Mesenteric fat pad (tissue), 1 donor: ENCODE data around the gene TLR4. TPM values are rescaled to one million over a fixed set of nuclear protein-coding genes. Genes with fewer than 3 reads are reported as not detected.

Source experiments
- DNase-seq: peaks from one replicate; pipeline ENCODE4 v3.0.0-alpha.2; 2020; ENCODE audit warnings: low spot score
- total RNA-seq: library from RNA; stranded (reverse); fragmentation: NEBNext Ultra II Directional; extraction: Animal tissue kit (Norgen Biotek cat#: 25700); gene quantifications from one replicate; pipeline ENCODE4 v1.2.1, GENCODE V29; 2021
- donor health status: DM: yes; HTN: yes; CAD: no.

Gene TLR4
- total RNA-seq, 1 donor from 2014 or later: 62.8 TPM

DNA sequence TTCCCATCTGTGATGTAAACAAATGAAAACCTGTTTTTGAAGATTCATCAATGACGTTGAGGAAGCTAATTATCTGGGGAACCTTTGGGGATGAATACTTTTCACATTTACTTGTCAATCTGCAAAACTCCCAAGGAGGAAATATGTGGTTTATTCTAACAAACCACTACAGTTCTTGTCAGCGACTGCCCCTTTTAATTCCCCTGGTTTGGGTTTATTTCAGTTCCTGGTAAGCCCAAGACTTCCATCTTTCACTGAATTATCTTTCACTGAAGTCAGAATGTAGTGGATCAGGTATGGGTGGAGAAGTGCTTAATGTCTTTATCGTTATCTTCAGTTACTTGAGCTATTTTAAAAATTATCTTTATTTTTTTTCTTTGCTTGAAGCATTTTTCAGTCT is 40.2 kb downstream of the TLR4 start:
- no peak for DNase-seq

DNA sequence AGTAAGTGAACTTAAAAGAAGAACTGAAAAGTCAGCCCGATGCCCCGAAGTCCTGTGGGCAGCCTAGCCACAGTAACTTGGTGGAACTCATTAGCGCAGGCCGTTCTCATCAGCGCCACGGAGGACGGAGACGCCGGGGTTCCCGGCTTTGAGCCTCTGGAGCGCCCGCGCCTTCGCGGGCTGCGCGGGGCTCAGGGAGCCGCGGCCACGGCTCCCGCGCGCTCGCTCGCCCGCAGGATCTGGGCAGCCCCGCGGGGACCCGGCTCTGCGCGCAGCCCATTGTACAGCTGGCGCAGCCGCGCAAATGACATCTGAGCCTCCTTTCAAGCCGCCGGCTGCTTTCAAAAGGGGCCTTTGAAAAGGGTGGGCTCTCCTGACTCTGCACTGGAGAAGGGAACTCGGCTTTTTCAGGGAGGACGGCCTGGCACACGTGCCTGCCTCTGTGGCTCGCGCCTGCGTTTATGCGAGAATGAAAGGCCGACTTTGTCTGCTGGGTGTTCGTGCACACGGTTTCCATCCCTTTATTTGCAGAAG is 40.7 kb downstream of the TLR4 start:
- DNase-seq: no peak

GRCh38 chr9:117745598-117745997 is 41.4 kb downstream of the TLR4 start:
- DNase-seq: no peak

GRCh38 chr9:117746263-117746662 is 42.1 kb downstream of the TLR4 start:
- no peak for DNase-seq

GRCh38 chr9:117747386-117747970 is 43.3 kb downstream of the TLR4 start:
- no peak for DNase-seq

DNA sequence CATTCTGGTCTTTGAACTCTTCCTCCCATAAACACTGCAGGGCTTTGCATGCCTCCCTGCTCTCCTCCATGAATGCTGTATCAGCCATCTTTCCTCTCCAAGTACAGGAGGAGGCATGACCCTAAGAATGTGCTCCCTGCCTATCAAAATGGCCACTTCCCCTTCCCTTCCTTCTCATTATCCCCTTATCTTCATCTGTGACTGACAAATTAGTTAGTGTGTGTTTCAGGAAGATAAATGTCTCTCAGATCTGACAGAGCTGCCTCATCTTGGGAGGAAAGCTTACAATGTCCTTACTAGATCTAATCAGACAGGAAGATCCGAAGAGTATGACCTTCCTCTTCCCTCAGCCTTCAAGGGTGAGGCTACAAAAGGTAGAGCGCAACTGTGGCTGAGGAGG is 46.2 kb downstream of the TLR4 start:
- DNase-seq: no peak

DNA sequence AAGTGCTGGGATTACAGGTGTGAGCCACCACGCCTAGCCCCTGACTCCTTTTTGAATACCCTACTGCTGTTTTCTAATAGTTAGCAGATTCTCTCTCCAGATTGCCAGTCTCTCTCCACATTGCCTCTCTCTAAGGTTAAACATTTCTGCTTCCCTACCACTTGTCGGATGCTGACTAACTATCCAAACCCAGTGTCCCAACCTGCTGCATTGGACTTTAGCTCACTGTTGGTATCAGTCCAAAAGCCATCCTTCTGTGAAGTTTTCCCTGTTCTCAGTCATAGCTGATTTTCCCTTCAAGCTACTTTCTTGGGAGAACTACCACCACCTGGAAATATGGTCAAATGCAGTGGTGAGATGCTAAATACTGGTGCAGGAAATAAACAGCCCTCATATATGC is 48.7 kb downstream of the TLR4 start:
- DNase-seq: no peak

DNA sequence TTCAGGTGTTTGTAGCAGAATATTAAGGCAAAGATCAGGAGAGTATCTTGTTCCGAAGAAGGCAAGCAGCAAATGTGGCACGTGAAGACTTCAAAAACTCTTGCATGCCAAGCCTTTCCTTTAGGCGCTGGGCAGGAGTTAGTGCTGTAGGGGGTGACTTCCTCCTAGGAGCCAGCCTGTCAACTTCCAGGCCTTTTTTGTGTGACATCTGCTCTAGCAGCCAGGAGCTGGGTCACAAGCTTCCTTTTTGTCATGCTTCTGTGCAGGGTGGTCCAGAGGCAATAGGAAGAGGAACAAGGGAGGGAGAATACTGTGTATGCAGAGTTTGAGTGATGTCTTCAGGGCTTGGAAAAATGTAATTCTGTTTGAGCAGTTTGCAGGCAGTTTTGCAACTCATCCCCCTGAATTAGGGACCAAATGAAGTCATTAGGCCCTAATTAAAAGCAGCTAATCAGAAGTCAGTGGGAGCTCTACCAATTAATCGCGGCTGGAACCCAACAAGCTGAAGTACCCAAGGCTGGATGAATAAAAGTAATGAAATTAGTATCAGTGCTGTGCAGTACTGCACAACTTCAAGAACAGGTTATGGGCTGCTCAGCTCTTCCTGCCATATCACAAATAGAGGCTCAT is 53.5 kb downstream of the TLR4 start:
- no peak for DNase-seq

DNA sequence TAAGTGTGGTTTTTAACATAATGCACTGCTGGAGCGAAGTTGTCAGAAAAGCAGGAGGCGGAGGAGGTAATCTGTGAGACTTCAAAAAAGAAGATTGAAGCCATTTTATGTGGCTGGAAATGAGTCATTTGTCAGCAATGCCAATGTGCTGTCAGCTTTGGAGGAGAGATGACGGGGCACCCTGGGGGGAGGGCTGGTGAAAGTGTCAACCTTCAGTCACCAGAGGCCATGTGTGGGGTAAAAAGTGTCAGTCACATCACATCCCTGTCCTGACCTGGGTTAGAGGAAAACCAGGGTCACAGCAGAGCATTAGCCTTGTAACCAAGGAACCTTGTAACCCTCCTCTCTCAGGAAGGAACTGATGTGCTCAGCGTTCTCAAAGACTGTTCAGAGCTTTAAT is 59.1 kb downstream of the TLR4 start:
- DNase-seq: no peak

GRCh38 chr9:117768750-117769395 is 64.7 kb downstream of the TLR4 start:
- no peak for DNase-seq

- no peak for DNase-seq
These were observed 66.9 kb downstream of the TLR4 start for GRCh38 chr9:117771136-117771535.

DNA sequence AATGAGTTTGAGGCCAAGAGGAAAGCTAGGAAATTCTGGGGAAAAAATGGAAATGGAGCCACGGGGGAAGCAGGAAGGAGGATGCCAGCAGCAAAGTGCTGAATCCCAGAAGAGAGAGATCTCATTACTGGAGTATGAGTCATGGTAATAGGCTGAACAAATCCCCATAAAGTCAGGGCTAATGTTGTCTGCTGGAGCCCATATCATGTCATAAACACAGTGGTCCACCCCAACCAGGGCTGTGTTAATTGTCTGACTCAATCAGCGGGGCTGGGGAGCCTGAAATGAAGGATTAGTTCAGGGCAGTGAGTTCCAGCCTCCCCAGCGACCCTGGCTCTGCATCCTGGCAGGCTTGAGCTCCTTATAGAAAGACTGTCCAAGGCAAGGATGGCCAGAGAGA is 68.8 kb downstream of the TLR4 start:
- no peak for DNase-seq
